HCT116 (cell line): ENCODE results near the gene IGSF21. TPM values are rescaled to one million over a fixed set of nuclear protein-coding genes. Genes with fewer than 3 reads are reported as not detected.

Experiments used
- ATAC-seq: fragments of 200-7000 bp; cut with Tn5 transposase; 2 replicates; pipeline ENCODE4 v1.9.1; 2020; ENCODE audit warnings: mild to moderate bottlenecking, moderate library complexity
- BruUV-seq: library from RNA; stranded (reverse); fragments of 400-500 nt; replicated peaks from 2 replicates; lab custom pipeline; 2021; lab: Mats Ljungman, UMichigan
- CTCF ChIA-PET: fragments of 300-600 bp; sonication (Branson Sonifier 250); formaldehyde crosslinking; loops from one replicate; lab custom pipeline; 2021; ENCODE audit warnings: antibody characterized with exemption; lab: Charles Lee
- POLR2A ChIA-PET: fragments of 300-600, 350-600 bp; sonication (Branson Sonifier 250); formaldehyde crosslinking; loops from one replicate; lab custom pipeline; 2021; ENCODE audit warnings: antibody characterized with exemption; lab: Charles Lee
- RAD21 ChIA-PET, 2 experiments: fragments of 300-600 bp; sonication (Branson Sonifier 250); formaldehyde crosslinking; loops; one replicate each; lab custom pipeline; 2023; ENCODE audit warnings: low total read pairs in 2 of 2; ENCODE audit not compliant: uncharacterized antibody in 2 of 2, unreplicated experiment in 2 of 2, low non-redundant PET in 1 of 2; lab: Charles Lee
- DNase-seq: peaks from one replicate; pipeline ENCODE4 v3.0.0-alpha.2; 2010; ENCODE audit warnings: low read depth, low spot score
- H2AFZ ChIP-seq: fragments of 200-600 bp; shearing (Covaris generic), sonication (generic); 2 replicates; pipeline ENCODE4 v1.6.1; 2017; ENCODE audit warnings: low read depth, mixed run types, mixed read lengths, antibody characterized with exemption, low read length; ENCODE audit not compliant: poor library complexity, severe bottlenecking
- H3K27ac ChIP-seq: 2 replicates; pipeline ENCODE4 v1.5.1; 2012; ENCODE audit warnings: low read depth, low read length
- H3K27me3 ChIP-seq: fragments of 200-600 bp; sonication (generic); 2 replicates; pipeline ENCODE4 v1.6.1; 2016; ENCODE audit warnings: mixed run types, low read length, mixed read lengths; ENCODE audit not compliant: insufficient read depth
- H3K36me3 ChIP-seq, 2 experiments: fragments of 200-500 bp in 1 of 2; fragments of 200-600 bp in 1 of 2; sonication (Bioruptor generic) in 1 of 2; sonication (generic) in 1 of 2; 2 replicates each; pipeline versions ENCODE4 v1.5.1 to v1.6.1; 2014 to 2016; ENCODE audit warnings: low read length in 2 of 2, inconsistent platforms in 1 of 2, mixed read lengths in 1 of 2, mixed run types in 1 of 2; ENCODE audit not compliant: insufficient read depth in 2 of 2, control insufficient read depth in 1 of 2
- H3K4me1 ChIP-seq, 2 experiments: fragments of 200-600 bp in 1 of 2; sonication (generic) in 1 of 2; 2 replicates each; pipeline versions ENCODE4 v1.5.1 to v1.6.1; 2012 to 2017; ENCODE audit warnings: low read length in 2 of 2, inconsistent platforms in 1 of 2, mild to moderate bottlenecking in 1 of 2, mixed read lengths in 1 of 2, mixed run types in 1 of 2, moderate library complexity in 1 of 2; ENCODE audit not compliant: insufficient read depth in 2 of 2, control insufficient read depth in 1 of 2
- H3K4me2 ChIP-seq: fragments of 200-600 bp; sonication (generic); 2 replicates; pipeline ENCODE4 v1.6.1; 2017; ENCODE audit warnings: mixed run types, low read length, mixed read lengths
- H3K4me3 ChIP-seq, 2 experiments: fragments of 200-600 bp in 1 of 2; sonication (generic) in 1 of 2; replicated peaks in 1 of 2; 2 replicates each; pipeline ENCODE4 v1.5.1; 2011 to 2016; ENCODE audit warnings: low read length in 2 of 2, control low read depth in 1 of 2, low read depth in 1 of 2, mild to moderate bottlenecking in 1 of 2, mixed read lengths in 1 of 2, mixed run types in 1 of 2
- H3K79me2 ChIP-seq: fragments of 200-600 bp; sonication (generic); 2 replicates; pipeline ENCODE4 v1.6.1; 2017; ENCODE audit warnings: mild to moderate bottlenecking, mixed run types, low read length, moderate library complexity, mixed read lengths; ENCODE audit not compliant: insufficient read depth
- H3K9ac ChIP-seq: fragments of 200-600 bp; sonication (generic); 2 replicates; pipeline ENCODE4 v1.6.1; 2016; ENCODE audit warnings: low read length, mixed read lengths
- H3K9me2 ChIP-seq: fragments of 200-600 bp; sonication (generic), shearing (Covaris generic); 2 replicates; pipeline ENCODE4 v1.6.1; 2017; ENCODE audit warnings: mixed run types, mild to moderate bottlenecking, moderate library complexity; ENCODE audit not compliant: insufficient read depth
- H3K9me3 ChIP-seq, 2 experiments: fragments of 200-500 bp in 1 of 2; fragments of 200-600 bp in 1 of 2; sonication (Bioruptor generic) in 1 of 2; sonication (generic) in 1 of 2; 2 replicates each; pipeline ENCODE4 v1.6.1; 2014 to 2017; ENCODE audit warnings: low read length in 2 of 2, mixed read lengths in 2 of 2, inconsistent platforms in 1 of 2, low read depth in 1 of 2, mild to moderate bottlenecking in 1 of 2, mixed run types in 1 of 2, moderate library complexity in 1 of 2; ENCODE audit not compliant: control insufficient read depth in 1 of 2, insufficient read depth in 1 of 2
- H4K20me1 ChIP-seq: fragments of 200-600 bp; sonication (generic), shearing (Covaris generic); 2 replicates; pipeline ENCODE4 v1.6.1; 2017; ENCODE audit warnings: mixed run types, mild to moderate bottlenecking, moderate library complexity; ENCODE audit not compliant: insufficient read depth
- ATF3 ChIP-seq: IDR thresholded peaks from 2 replicates; pipeline ENCODE4 v1.6.1; 2012
- CEBPB ChIP-seq: IDR thresholded peaks from 2 replicates; pipeline ENCODE4 v1.6.1; 2012; ENCODE audit warnings: low read depth
- CTCF ChIP-seq, 3 experiments: fragments of 200-600 bp in 1 of 3; sonication (generic) in 1 of 3; IDR thresholded peaks in 2 of 3; conservative IDR thresholded peaks in 1 of 3; 2 replicates each; pipeline ENCODE4 v1.5.1; 2012 to 2017; ENCODE audit warnings: low read depth in 2 of 3, low read length in 2 of 3, antibody characterized with exemption in 1 of 3, borderline replicate concordance in 1 of 3, control low read depth in 1 of 3, mild to moderate bottlenecking in 1 of 3, mixed read lengths in 1 of 3, mixed run types in 1 of 3, moderate library complexity in 1 of 3; ENCODE audit not compliant: insufficient read depth in 1 of 3
- ELF1 ChIP-seq: IDR thresholded peaks from 2 replicates; pipeline ENCODE4 v1.6.1; 2012; ENCODE audit warnings: low read depth, borderline replicate concordance
- EZH2phosphoT487 ChIP-seq: fragments of 200-600 bp; IDR thresholded peaks from 2 replicates; pipeline ENCODE4 v1.6.1; 2018; ENCODE audit warnings: antibody characterized with exemption, borderline replicate concordance
- FOSL1 ChIP-seq: IDR thresholded peaks from 2 replicates; pipeline ENCODE4 v1.6.1; 2012; ENCODE audit warnings: low read depth
- MAX ChIP-seq: IDR thresholded peaks from 2 replicates; pipeline ENCODE4 v1.6.1; 2012
- POLR2A ChIP-seq: IDR thresholded peaks from 2 replicates; pipeline ENCODE4 v1.7.0; 2011; ENCODE audit warnings: borderline replicate concordance; ENCODE audit not compliant: insufficient read depth, insufficient read length; ENCODE audit errors: extremely low read depth
- POLR2AphosphoS5 ChIP-seq: IDR thresholded peaks from 2 replicates; pipeline ENCODE4 v1.6.1; 2011; ENCODE audit warnings: mild to moderate bottlenecking, low read depth, low read length, moderate library complexity
- RAD21 ChIP-seq: IDR thresholded peaks from 2 replicates; pipeline ENCODE4 v1.6.1; 2012; ENCODE audit warnings: low read depth, mild to moderate bottlenecking
- REST ChIP-seq: IDR thresholded peaks from 2 replicates; pipeline ENCODE4 v1.6.1; 2012; ENCODE audit warnings: low read depth
- SIN3A ChIP-seq: IDR thresholded peaks from 2 replicates; pipeline ENCODE4 v1.6.1; 2012; ENCODE audit warnings: low read depth
- SP1 ChIP-seq: IDR thresholded peaks from 2 replicates; pipeline ENCODE4 v1.6.1; 2012; ENCODE audit warnings: low read depth
- SRF ChIP-seq: IDR thresholded peaks from 2 replicates; pipeline ENCODE4 v1.6.1; 2012; ENCODE audit warnings: low read depth
- YY1 ChIP-seq: IDR thresholded peaks from 2 replicates; pipeline ENCODE4 v1.6.1; 2011; ENCODE audit warnings: low read length, low read depth, moderate library complexity, mild to moderate bottlenecking; ENCODE audit not compliant: insufficient replicate concordance; ENCODE audit errors: extremely low read depth
- ZBTB33 ChIP-seq: IDR thresholded peaks from 2 replicates; pipeline ENCODE4 v1.6.1; 2011; ENCODE audit warnings: mild to moderate bottlenecking, low read length, moderate library complexity; ENCODE audit not compliant: insufficient replicate concordance; ENCODE audit errors: extremely low read depth
- intact Hi-C: fragments of 100-400 bp; cut with micrococcal nuclease; formaldehyde crosslinking; loops from 2 replicates; pipeline ENCODE4 v1.10.0; 2022
- total RNA-seq: library from RNA; stranded (reverse); gene quantifications from one replicate; pipeline ENCODE4 v1.2.1, GENCODE V29; 2021; ENCODE audit not compliant: unreplicated experiment

IGSF21 gene
- total RNA-seq, 1 experiment from 2014 or later: not detected

GRCh38 chr1:18327650-18328049, 220.1 kb downstream of the IGSF21 start:
- no peak for DNase-seq
- H3K9ac ChIP-seq: no peak overlapping the region
- intact Hi-C loops: no loop called here
- H4K20me1 ChIP-seq: no peaks in the 10 kb centered on the region
- no peaks in the 10 kb centered on the region for H3K36me3 ChIP-seq
- no peaks in the 10 kb centered on the region for H3K9me3 ChIP-seq
- H3K4me1 ChIP-seq: no peaks in the 10 kb centered on the region
- no peak overlapping the region for H2AFZ ChIP-seq
- TF ChIP-seq ZBTB33 (no peak), YY1 (no peak), CEBPB (no peak), SIN3A (no peak), POLR2AphosphoS5 (no peak), SP1 (no peak), POLR2A (no peak), RAD21 (no peak), FOSL1 (no peak), EZH2phosphoT487 (no peak), REST (no peak), ATF3 (no peak), MAX (no peak), ELF1 (no peak), SRF (no peak), CTCF (IDR thresholded peaks at IDR 0.05 in 2 of 3, conservative IDR thresholded peaks at IDR 0.05 in 1 of 3; ENCODE audit: borderline replicate concordance in 1 of 3, insufficient read depth in 1 of 3, low read depth in 2 of 3, low read length in 2 of 3) (no peak)
- TF ChIP-seq, all 23 proteins: peak for 0
- H3K4me3 ChIP-seq: no peak overlapping the region
- CTCF ChIA-PET: no interaction called here
- no TSS peak for BruUV-seq
- ATAC-seq: no peak
- H3K27ac ChIP-seq: no peak overlapping the region
- no peaks in the 10 kb centered on the region for H3K9me2 ChIP-seq
- POLR2A ChIA-PET: no interaction called here
- RAD21 ChIA-PET: no interaction called here
- H3K4me2 ChIP-seq: no peak overlapping the region
- peaks cover 33% of the 10 kb centered on the region for H3K27me3 ChIP-seq
- no peaks in the 10 kb centered on the region for H3K79me2 ChIP-seq
